SH-SY5Y (cell line): ENCODE results near the gene PEX14.

Experiments
- GATA2 ChIP-seq: IDR thresholded peaks from 2 replicates; pipeline ENCODE4 v1.6.1; 2011; ENCODE audit warnings: mild to moderate bottlenecking, low read depth, low read length
- GATA3 ChIP-seq: IDR thresholded peaks from 2 replicates; pipeline ENCODE4 v1.6.1; 2011; ENCODE audit warnings: low read depth, mild to moderate bottlenecking, low read length, moderate library complexity

DNA sequence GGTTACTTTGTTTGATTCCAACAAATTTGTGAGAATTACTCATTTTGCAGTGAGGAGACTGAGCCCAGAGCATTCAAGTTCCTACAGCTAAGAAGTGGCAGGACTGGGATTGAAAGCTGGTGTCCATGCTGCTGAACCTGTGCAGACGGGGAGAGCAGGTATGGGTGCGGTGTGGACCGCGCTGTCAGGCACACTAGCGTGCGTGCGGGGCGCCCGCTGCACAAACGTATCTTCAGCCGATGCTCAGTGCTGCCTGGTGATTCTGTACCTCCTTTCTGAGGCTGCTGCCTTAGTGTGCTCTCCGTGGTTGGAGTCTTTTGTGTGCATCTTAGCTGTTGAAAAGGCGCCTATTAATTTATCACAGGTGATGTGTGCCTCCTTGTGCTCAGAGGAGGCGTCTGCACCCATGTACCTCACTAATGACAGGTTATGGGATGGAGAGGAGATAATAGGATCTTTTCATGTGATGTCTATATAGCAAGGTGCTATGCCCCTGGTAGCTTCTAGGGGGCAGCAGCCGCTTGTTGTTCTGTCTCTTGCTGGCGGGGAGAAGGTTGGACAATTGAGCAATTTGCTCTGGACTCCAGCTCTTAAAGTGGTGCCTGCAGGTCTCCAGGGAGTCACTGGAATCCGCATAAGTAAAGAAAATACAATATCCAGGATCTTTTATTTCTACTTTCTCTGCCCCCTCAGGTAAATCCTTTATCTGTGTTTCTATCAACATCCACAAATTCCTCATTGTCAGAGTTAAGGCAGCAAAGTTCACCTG, 32.5 kb downstream of the PEX14 start:
- TF ChIP-seq GATA3 = no peak
- TF ChIP-seq GATA2 = no peak
